HG03520 (cell line): ENCODE measurements around the gene CCNY.
"Not testable (repeated sequence)": the region's sequence is repeated elsewhere in the genome, so short reads cannot be mapped to it uniquely, and the experiment has no call there.

Source experiments
- ATAC-seq: cut with Tn5 transposase; IDR thresholded peaks from one replicate; pipeline ENCODE4 v1.9.1; 2021; ENCODE audit warnings: mild to moderate bottlenecking, moderate library complexity; ENCODE audit not compliant: unreplicated experiment

CCNY gene

DNA sequence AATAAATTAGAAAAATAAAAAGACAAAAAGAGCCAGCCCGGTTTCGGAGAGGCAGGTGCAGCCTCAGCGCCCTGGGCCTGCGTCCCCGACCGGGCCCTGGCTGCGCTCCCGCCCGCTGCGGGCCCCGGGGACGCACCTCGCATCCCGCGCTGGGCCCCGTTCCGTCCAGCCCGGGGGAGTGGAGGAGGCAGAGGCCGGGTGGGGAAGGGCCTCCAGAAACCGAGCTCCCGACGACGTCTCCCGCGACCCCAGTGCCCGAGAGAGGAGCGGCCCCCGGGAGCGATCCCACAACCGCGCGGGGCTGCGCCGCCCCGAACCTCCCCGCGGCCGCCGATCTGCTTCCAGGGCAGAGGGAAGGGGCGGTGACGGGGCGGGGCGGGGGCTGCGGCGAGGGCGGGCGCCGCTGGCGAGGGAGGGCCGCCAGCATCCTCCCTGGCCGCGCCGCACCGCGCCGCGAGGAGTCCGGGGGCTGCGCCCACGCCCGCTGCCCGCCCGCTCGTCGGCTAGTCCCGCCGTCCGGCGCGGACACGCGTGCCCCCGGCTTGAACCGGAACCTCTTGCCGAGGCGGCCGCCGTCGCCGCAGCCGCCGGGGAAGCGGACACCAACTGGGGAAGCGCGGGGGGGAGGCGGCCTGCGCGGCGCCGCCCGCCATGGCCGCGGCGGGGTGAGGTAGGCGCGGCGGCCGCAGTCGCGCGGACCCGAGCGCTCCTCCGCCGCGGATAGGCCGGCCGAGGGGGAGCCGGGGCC is at the start of gene CCNY:
Gene CCNY (plus strand): TSS at position 426 of the 748 bp plus-strand sequence. CDS start 545 bp downstream, outside the sequence.
- ATAC-seq = peak; percentile 40

DNA sequence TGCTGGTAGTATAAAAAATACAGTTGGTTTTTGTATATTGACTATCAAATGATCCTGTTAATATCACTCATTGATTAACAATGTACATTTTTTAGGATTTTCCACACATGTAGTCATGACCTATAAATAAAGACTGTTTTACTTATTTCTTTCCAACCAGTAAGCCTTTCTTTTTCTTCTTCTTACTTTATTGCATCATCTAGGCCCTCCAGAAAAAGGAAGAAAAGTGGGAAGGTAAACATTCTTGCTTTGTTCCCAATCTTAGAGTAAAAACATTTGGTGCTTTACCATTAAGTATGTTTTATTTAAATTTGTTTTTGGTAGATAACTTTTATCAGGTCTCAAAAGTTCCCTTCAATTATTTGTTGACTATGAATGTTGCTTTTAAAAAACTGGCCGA is 47.1 kb upstream of the CCNY start:
- ATAC-seq = no peak

DNA sequence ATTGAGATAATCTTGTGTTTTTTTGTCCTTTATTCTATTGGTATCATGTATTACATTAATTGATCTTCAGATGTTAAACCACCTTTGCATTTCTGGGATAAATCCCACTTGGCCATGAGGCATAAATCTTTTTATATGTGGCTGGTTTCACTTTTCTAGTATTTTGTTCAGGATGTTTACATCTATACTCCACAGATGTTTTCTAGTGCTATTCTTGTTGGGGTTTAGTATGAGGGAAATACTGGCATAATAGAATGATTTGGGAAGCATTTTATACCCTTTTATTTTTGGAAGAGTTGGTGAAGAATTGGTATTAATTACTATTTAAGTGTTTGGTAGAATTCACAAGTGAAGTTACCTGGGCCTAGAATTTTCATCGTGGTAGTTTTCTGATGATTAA is 41.8 kb upstream of the CCNY start:
- ATAC-seq = no peak

DNA sequence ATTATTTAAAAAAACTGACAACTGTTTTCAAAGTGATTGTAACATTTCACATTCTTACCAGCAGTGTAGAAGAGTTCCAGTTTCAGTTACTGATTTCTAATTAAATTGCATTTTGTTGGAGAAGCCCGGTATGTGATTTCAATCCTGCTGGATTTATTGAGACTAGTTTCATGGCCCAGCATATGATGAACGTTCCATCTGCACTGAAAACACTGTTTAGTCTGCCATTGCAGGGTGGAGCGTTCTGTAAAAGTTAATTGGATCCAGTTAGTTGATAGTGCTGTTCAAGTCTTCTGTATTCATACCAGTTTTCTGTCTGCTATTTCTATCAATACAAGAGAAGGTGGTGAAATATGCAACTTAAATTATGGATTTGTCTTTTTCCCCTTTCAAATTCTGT is 37.3 kb upstream of the CCNY start:
- ATAC-seq = no peak

DNA sequence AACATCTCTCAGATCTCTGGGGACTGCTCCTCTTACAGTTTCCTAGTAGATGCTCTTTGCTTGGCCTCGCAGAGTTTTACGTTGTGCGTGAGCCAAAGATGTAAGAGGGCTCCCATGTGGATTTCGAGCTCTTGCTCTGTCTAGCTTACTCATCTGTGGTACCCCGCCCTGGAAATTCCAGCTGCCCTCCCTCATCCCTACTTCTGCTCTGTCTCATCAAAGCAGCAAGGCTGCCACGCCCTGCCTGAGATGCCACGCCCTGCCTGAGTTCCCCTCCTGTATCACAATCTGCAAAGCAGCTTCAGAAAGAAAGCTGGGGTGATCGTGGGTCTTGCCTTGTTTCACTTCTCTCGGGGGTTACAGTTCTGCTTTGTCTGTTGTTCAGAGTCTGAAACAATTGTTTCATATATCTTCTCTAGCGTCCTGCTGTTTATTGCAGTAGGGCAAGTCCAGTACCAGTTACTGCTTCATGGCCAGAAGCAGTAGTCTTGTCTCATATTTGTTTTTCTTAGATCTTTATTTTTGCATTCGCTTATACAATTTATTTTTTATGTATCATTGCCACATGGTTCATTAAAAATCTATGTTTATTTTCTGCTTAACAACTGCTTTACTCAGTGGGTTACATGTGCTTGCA is 36.1 kb upstream of the CCNY start:
- peak; percentile 98 for ATAC-seq

DNA sequence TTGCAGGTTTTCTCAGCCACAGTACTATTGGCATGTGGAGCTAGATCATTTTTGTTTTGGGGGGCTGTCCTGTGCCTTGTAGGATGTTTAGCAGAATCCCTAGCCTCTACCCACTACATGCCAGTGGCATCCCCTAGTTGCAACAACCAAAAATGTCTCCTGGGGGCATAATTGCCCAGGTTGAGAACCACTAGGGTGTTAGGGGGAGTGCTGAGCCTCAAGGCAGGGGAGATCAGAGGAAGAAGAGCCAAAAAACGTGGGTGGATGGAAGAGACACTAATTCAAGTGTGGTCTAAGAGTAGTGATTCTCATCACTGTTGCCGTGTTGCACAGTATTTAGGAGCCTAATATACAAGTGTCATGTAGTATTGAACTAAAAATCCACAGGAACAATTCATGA is 31.7 kb upstream of the CCNY start:
- ATAC-seq = no peak

DNA sequence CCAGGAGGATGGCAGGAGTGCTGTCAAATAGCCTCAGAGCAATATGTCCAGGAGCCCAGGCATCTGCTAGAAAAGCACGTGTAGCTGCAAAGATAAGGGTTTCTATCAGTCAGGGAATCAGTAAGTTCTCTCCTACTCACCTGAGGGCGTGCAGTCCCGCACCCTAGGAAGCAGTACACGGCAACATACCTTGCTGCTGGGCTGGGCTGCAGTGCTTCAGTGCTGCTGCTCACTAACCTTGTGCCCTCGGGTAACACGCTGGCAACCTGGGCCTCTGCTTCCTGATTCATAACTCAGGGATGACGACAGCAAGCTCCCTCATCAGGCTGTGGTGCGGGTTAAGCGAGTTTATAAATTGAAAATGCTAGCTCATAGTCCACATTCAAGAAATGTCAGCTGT is 29.5 kb upstream of the CCNY start:
- no peak for ATAC-seq

DNA sequence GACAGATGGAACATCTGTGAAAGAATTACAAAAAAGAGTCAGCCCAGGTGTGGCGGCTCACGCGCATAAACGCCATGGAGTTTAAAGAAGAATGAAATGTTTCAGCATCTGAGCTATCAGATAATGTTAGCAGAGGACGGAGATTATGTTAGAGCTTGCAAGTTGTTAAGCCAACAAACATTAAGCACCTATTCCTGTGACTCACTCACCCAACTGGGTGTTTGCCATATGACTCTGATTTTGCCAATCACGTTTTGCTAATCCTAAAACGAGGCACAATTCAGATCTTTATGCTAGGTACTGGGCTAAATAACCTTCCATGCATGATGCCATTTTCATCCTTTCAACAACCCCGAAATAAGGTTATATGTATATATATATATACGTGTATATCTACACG is 29.0 kb upstream of the CCNY start:
- no peak for ATAC-seq

DNA sequence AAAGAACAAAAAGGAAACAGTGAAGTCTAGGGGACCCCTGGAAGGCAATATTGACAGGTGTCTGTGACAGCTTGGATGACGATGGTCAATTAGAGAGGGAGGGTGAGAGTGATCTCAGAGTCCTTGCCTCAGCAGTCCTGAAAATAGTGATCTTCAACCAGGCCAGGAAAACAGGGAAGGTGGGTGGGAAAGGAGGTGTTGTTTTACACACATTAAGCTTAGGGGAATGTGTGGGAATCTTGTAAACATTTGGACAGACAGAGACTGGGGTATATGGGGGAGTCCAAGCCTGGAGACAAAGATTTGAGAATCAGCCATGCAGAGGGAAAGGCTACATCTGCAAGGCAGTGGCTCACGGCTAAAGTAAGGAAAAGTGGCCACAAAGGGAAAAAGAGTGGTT is 27.5 kb upstream of the CCNY start:
- no peak for ATAC-seq

DNA sequence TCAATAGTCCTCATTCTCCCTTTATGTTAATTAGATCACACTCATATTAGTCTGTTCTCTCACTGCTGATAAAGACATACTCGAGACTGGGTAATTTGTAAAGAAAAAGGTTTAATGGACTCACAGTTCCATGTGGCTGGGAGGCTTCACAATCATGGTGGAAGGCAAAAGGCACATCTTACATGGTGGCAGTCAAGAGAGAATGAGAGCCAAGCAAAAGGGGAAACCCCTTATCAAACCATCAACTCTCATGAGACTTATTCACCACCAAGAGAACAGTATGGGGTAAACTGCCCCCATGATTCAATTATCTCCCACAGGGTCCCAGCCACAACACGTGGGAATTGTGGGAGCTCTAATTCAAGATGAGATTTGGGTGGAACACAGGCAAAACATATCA is 22.2 kb upstream of the CCNY start:
- ATAC-seq = not testable (repeated sequence)

DNA sequence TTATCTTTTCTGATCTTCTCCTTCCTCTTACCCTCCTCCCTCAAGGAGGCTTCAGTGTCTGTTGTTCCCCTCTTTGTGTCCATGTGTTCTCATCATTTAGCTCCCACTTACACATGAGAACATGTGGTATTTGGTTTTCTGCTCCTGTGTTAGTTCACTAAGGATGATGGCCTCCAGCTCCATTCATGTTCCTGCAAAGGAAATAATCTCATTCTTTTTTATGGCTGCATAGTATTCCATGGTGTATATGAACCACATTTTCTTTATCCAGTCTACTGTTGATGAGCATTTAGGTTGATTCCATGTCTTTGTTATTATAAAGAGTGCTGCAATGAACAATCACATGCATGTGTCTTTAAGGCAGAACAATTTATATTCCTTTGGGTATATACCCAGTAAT is 21.1 kb upstream of the CCNY start:
- ATAC-seq = not testable (repeated sequence)

DNA sequence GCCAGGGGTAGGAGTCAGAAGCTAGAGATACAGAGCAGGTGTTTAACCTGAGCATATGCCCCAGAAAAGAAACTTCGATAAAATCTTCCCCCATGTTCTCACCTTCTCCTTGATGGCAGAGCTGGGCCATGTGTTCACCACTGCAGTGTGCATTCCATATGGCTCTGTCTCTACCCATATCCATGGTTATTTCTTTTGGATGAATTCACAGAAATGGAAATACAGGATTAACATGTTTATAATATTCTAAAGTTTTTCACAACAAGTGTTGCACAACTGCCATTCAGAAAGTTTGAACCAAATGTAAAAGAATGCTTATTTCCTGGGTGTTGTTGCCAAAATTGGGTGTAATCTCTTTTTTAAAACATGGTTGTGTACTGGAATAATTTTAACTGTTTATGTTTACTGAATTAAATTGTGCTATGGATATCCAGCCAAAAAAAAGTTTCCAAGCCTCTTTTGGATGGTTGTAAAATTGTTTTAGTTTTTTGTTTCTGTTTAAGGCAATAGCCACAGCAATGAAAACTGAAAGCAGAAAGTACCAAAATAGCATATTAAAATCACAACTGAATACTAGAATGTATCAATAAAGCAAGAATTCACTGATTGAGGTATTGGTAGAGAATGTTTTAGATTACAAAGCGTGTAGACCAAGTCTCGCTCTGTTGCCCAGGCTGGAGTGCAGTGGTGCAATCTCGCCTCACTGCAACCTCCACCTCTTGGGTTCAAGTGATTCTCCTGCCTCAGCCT is 19.9 kb upstream of the CCNY start:
- no peak for ATAC-seq

DNA sequence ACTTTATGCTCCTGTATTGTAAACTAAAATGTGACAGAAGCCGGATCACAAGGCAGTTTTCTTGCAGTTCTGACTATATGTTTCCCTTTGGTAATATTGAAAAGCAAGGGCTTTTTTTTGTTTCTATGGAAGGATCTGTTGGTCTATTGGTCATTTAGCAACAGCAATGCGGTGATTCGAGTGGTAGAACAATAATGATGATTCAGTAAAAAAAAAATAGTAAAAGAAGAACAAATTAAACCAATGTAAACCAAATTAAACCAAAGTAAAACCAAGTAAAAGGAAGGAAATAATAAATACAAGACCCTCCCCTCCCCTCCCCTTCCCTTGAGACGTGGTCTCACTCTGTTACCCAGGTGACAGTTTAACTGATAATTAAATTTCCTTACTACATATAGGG is 17.8 kb upstream of the CCNY start:
- no peak for ATAC-seq

DNA sequence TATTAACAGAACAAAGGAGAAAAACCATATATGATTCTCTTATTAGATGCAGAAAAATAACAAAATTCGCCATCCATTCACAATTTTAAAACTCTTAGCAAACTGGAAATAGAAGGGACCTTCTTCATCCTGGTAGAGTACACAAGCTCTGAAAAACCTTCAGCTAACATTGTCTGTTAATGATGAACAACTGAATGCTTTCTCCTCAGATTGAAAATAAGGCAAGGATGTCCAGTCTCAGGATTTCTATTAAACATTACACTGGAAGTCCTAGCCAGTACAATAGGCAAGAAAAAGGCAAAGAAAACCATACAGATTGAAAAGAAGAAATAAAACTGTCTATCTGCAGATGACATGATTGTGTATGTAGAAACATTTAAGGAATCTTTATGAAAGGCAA is 16.0 kb upstream of the CCNY start:
- no peak for ATAC-seq

DNA sequence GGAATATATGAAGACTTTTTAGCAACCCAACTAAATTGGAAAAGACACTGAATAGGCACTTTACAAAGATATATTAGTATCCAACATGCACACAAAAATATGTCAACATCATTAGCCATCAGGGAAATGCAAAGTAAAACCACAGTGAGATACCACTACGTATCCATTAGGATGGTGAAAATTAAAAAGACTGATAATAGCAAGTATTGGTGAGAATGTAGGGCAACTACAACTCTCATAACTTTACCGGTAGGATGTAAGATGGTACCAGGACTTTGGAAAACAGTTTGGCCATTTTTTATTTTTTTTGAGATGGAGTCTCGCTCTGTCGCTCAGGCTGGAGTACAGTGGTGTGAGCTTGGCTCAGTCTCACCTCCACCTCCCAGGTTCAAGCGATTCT is 13.7 kb upstream of the CCNY start:
- ATAC-seq = no peak

DNA sequence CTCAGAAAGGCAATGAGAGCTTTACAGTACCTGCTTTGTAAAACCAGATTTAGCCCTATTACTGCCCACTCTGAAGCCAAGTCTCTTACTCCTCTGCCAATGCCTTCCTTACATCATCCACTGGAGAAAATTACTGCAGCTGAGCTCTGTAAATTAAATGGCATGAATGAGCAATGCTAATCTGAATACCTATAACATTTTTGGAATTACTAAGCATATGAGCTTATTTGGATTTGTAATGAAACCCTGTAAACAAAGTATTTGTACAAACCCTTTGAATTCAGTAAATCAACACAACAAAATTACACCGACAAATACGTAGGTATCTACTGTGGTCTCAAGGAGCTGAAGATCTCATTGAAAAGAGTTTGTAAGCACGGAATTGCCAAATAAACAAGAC is 12.1 kb upstream of the CCNY start:
- no peak for ATAC-seq

DNA sequence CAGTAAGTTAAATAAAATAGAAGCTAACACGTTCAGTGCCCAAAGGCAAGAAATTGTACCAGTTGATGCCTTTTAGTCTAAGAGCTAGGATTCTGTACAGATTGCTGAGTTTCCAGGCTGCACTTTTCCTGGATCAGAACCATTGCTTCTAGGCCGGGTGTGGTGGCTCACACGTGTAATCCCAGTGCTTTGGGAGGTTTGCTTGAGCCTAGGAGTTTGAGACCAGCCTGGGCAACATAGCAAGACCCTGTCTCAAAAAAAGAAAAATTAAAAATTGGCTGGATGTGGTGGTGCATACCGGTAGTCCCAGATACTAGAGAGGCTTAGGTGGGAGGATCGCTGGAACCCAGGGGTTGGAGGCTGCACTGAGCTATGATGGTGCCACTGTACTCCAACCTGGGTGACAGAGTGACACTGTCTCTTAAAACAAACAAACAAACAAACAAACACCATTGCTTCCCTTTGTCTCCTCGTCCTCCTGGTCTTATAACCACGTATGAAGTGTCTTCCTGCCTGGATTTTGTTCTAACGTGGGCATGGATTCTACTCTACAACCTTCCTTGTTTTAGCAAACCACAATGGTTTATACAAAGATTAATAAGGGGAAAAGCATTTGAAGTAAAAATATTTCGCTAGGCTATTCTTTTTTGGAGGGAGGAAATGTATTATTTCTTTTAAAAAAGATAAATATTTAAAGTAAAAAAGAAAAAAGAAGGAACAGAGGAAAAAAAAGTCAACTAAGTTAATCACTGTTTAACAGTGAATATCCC is 9.7 kb upstream of the CCNY start:
- no peak for ATAC-seq

DNA sequence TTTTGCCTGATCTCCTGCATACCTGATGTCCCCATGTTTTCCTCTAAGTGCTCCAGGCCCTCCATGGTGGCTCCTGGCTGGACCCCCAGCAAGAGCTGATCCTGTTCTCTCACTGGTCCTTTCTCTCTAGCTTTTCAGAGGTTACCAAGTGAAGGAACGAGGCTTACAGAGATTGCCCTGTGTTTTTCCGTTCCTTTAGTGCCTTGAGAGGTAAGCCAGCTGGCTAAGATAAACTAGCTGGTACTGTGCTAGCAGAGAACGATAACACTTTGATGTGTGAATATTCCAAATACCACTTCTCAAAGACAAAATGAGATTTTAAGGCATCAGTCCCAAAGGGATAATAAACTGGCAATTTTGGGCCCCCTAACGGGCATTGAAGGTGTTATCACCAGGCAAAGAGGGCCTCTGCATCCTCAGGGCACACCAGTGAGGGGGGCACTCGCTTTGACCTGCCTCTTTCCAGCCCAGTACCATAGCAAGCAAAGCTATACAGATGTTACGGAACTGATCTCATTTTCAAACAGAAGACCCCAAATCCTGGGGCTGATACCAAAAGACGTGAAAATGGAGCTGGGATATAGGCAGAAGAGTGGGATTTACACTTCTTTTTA is 8.4 kb upstream of the CCNY start:
- ATAC-seq = no peak

DNA sequence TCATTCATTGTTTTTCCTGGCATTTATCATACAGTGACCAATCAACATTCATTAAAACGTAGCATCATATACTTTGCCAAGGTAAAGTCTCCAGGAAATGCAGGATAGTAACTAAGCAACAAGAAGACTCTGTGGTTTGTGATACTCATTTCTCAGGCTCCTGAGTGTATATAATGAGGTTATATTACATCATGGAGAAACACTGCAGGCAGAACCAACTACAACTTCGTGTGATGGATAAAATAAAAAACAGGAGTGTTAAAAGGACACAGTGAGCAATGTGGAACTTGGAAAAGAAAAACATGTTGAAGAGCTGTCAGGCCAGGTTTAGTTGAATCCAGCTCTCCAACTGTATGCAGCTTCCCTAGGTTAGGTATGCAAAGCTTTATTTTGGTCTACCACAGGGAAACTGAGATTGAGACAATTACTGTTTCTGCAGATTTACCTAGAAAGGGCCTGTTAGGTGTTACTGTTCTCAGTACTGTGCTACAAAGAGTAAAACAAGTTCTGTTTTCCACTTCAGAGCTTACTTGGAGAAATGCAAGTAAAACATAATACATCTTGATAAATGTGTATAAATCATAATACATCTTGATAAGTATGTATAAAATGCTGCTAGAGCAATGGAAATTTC is 7.8 kb upstream of the CCNY start:
- ATAC-seq = peak; percentile 45

DNA sequence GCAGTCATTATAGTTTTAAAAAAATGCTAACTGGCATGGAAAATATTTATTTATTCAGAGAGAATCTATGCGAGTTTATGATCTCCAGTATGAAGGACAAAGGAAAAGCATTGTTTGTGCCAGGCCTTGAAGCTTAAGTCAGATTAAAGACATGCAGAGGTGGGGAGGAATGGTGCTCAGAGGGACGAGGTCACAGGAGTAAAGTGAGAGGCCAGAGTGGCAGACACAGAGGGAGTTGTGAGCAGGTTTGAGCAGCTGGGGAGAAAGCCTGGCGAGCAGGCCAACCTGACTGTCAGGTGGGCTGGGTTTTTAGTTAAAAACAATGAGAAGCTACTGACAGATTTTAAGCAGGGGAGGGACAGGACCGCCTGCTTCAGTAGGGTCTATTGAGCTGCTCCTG is 6.8 kb upstream of the CCNY start:
- no peak for ATAC-seq
